Heart left ventricle (tissue), 13 donors: ENCODE results near the gene STX8.

Source experiments
- CTCF ChIP-seq, 12 donors: fragments of 200-600 bp; sonication (generic) in 4 of 12; IDR thresholded peaks; one replicate each; pipeline versions ENCODE4 v1.5.0 to v1.8.0; 2018 to 2022; ENCODE audit warnings: antibody characterized with exemption in 12 of 12, mild to moderate bottlenecking in 5 of 12
- POLR2A ChIP-seq, 2 donors: fragments of 450-650 bp; IDR thresholded peaks; one replicate each; pipeline ENCODE4 v1.6.1; 2017; ENCODE audit warnings: antibody characterized with exemption in 2 of 2, mild to moderate bottlenecking in 2 of 2, moderate library complexity in 2 of 2
- donor health status: ischemic (EF 13 %, LVEDD 7.1; RV severe dilation, severe dysfunction).
- donor health status: DM: no; HTN: yes; CAD: no.
- donor health status: DM: no; HTN: no; CAD: no.
- donor health status: ischemic (EF 25% LVEDD 6.9; RV normal size, moderate dysfunction).
- donor health status: ischemic (EF 25% LVEDD 5.7; RV mildly dilated, moderate dysfunction).
- donor health status: ischemic (EF 35%, LVEDD 5.7; RV mildly dilated, moderate dysfunction).
- donor health status: nonischemic (EF 11% LVEDD 7.7; RV severe dilation, severe dysfunction).
- donor health status: DM: yes; HTN: yes; CAD: no.
- donor health status: PGD.
- donor health status: ischemic (EF 29% LVEDD 5.4; RV normal size, mild dysfunction).
- donor health status: nonischemic (EF 23%, LVEDD 6.1; RV moderate dilation, normal function).

GRCh38 chr17:9527788-9528187 lies 47.8 kb downstream of the STX8 start:
- TF ChIP-seq CTCF (IDR thresholded peaks at IDR 0.05): no peak
- no peak for TF ChIP-seq POLR2A (IDR thresholded peaks at IDR 0.05)
